ENCODE results near the gene ZNF521.

ZNF521 gene

DNA sequence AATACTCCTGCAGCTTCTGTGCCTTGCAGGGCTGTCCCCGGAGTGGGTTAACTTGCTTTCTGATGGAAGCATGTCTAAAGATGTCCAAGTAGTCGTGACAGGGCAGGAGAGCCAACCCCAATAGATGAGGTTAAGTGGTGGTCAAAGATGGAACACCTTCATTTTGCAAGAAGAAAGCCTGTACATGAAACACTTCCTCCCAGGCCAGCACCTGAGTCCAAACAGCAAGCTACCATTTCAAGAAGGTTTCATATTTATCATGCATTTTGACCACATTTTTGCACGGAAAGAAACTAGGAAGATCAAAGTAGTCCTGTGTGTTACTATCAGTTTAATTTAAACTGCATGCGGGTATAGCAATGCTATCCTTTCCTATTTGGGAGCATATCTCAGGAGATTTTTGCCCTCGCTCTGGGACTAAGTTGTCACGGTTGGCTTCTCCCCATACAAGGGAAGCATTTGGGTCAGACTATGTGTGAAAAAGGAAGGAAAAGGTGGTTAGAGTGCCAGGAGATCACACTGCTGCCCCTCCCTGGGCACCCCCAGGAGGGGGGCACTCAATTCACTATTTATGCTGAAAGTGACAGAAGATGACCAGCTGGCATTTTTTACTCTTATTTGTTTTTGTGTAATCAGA is 187.6 kb downstream of the ZNF521 start:
- no peak for DNase-seq

DNA sequence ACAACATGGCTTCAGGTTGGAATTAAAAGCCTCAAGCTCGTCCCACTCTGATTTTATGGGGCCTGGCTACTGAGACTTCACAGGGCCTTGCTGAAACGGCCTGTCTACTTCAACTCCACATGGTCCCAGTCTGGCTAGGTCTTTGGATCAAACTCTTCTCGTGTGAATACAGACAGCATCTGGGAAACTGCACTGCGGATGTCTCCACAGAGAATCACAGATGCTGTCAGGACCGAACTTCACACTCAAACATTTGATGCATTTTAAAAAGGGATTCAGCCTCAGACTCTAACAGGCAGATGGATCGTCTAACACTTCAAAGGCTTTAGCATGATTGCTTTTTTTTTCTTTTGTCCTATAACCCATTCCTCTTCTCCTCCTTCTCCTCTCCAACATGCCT is 198.5 kb downstream of the ZNF521 start:
- DNase-seq = no peak

DNA sequence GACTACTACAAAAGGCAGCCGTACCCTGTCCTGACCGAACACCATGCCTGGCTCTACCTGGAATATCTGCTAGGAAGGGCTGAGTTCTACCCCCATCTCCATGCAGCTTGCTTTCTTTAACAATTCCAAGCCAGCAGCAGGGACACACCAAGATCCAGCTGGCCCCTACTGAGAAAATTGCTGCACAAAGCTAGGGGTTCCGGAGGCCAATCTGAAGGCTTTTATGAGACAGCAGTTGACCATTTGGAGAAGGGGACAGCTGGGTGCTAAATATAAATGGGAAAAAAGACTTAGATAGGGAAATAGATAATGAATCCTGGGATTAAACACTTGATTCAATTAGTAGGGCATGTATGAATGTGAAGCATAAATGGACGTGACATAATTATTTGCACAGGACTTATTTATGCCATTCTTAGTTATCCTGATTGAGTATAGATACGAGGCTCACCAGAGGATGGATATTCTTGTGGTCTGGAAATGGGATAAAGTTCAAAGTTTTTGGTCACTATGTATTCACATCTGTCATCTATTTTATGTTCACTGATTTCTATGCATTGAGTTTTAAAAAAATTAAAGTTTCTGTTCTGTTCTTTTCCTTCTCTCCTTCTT is 204.0 kb downstream of the ZNF521 start:
- DNase-seq = no peak

DNA sequence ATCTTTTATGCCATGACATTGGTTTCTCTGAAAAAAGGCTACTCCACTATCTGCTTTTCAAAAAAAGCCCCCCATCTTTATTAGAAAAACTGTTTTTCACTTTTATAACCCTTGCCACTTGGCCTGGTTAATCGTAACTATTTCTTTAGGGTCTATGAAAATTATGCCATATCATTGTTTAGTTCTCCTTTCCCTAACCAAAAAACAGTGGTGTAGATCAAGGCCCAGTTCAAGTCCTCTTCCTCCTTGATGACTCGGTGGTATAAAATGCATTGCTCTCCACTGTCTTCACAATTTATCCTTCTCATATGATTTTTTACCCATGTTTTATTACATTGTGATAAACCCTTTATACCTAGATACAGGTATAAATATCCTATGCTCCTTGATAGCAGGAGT is 205.5 kb downstream of the ZNF521 start:
- no peak for DNase-seq

DNA sequence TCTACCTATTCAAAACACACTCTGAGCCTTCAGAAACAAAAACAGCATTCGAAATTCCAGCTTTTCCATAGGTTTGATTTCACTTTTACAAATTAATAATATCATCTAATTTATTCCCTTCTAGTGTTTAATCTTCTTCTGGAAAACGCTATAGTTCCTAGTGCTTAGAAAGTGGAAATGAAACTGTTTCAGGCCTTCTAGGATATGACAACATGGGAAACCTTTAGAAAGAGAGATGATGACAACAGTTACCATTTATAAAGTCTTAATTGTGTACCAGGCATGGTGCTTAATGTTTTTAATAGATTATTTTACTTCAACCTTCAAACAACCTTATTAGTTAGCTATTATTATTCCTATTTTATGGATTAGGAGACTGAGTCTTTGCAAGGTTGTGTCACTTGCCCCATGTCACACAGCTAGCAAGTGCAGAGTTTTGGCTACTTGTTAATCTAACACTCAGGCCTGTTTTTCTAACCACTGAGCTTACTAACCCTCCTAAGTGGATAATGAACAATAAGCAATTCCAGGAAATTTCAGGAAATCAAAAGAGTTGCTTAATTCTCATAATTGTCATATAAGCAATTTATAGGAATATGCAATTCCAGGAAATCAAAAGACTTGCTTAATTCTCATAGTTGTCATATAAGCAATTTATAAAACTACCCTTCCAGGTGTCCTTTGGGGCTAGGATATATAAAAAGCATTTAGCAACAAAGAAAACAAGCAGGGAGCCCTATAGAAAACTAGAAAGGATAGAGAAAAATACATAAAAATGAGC is 206.0 kb downstream of the ZNF521 start:
- DNase-seq = no peak

DNA sequence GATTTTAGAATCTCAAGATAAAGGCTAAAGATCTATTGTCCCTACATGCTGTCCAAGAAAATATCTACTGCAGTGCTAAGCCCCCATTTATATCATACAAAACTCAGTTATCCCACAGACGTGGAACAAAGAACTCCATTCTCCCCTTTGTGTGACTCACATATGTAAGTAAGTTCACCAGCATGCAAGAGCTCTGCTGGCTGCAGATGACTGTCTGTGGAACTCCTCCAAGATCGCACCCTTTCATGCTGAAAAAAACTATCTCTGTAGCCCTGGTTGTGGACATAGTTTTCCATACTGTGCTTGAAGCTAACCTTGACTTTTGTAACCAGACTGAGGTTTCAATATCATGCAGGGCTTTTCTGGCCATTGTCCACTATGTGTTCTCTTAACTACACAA is 207.1 kb downstream of the ZNF521 start:
- no peak for DNase-seq

DNA sequence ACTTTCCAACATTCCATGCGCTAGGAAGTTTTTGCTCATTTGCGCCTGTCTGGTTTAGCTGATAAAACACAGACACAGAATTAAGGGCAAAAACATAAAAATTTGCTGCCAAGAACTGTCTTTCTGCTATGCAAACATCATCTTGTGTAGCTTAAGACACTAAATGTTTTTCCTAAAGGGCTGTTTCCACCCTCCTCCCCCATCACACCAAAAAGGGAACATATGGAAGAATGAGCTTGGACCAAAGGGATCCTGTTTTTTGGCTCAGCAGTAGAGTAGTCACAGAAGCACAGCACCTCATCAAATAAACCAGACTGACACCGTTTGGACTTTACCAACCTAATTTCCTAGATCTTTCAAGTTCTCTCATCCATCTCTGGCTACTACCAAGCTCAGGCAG is 210.1 kb downstream of the ZNF521 start:
- no peak for DNase-seq

DNA sequence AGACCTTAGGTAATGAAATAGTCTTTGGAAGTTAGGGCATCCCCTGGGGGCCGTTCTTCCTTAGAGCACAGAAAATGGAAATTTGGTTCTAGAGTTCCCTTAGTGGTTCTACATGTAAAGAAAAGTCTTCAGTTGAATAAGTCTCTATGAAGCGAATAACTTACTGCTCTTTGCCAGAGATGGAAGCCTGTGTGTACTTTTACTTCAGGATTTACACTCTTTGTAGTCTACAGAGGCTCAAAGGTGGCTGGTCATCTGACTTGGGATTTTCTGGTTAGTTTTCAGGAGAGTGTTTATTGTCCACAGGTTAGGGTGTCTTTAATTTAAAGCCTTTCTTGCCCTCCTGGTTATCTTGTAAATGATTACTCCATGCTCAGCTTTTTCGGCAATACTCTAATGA is 210.6 kb downstream of the ZNF521 start:
- DNase-seq = no peak

DNA sequence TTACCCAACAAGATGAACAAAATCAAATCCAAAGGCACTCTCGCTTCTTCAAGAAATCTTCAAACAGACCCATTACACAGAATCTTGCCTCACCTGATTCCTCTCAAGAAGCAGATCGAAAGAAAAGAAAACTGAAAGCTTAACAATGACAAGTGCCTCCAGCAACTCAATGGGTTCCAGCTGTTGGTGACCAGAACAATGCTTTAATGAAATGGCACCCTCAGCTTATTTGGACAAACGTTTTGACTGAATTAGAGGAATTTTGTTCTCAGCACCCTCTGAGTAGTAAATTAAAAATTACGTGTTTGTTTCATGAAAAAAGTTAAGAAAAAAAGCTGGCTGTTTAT is 211.0 kb downstream of the ZNF521 start:
- DNase-seq = no peak

DNA sequence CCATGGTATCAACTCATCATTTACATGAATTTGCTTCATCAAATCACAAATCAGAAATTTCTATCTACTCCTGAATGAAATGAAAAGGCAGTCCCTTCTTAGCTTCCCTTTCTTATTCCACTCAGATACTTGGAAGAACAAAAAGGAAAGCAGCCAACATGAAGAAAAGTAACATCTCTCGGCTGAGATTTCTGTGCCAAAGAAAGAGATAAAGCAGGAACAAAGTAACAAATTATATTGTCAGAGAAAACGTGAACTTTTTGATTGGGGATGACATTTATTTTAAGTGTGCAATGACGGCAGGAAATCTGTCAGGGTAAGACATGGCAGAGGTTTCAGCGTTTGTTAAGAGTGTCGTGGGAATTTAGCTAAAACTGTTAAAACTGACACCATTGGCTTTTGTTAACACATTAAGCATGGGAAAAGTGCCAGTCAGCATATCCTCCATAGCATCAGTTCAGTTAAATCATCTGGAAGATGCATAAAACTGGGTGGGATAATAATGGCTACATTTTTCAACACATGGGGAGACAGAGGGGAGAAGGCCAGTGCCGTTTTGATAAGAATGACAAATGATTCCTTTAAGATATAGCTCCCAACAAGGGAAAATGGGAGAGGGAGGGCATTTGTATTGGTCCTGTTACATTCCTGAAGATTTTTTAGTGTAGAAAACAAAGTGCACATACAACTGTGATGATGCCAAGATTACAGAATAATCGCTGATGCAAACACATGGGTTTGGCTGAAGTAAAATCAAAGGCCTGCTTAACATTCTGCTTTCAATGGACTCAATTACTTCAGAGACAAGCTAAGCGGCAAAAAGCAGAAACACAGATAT is 211.6 kb downstream of the ZNF521 start:
- no peak for DNase-seq

DNA sequence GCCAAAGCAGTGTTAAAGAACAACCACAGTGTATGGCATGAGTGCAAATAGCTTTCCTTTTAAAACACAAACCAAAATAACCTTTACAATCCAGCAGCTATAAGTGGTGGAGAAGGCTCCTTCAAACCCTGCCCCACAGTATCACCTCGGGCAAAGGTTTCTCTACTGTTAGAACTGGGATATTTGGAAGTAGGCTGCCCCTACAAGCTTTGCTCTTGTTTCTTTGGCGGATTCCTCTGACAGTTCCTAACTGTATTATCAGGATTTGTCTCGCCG is 214.8 kb downstream of the ZNF521 start:
- DNase-seq = no peak

DNA sequence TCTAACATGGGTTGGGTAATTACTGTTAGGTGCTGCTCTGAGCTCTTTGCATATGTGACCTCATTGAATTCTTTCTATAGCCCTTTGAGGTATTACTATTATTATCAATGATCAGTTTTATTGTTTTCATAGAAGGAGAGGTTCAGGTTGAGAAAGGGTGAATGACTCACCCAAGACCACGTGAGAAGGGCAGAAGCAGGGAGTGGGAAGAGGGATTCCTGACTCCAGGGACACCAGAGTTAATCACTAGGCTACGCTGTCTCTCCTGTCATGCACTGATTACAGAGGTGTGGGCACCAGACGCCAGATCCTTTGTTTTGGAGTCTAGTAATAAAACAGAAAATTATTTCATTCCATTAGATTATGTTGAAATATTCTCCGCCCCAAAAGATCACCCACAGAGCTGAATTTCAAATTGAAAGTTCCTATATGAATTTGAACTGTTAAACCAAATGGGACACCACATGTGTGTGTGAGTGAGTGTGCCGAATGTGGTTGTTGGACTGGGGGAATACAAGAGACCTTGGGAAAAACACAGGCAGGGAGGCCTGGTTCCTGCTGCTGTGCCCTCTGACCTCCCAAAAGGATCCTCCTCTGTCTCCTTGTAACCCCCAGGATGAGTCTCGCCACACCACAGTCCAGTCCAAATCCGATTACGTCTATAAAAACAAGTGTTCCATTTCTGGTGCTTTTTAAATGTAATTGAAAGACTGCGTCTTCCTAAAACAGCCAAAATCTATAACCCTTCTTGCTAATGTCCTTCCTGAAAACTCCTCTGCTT is 215.4 kb downstream of the ZNF521 start:
- no peak for DNase-seq

DNA sequence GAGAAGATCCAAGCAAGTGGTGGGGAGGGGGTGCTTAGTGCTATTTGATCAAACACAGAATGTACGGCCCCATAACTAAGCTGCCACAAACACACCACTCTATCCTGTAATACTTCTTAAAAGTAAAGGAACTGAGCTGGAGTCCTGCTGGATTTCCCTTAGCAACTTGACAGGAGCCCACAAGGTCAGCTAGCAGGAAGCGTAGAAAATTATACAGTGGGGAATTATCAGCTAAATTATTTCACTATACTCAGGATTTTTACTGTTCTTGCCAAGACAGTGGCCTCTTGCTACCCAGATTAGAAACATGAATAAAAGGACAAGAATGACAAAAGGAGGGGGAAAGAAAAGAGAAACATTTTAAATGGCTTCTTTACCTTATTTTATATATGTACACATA is 217.1 kb downstream of the ZNF521 start:
- no peak for DNase-seq

DNA sequence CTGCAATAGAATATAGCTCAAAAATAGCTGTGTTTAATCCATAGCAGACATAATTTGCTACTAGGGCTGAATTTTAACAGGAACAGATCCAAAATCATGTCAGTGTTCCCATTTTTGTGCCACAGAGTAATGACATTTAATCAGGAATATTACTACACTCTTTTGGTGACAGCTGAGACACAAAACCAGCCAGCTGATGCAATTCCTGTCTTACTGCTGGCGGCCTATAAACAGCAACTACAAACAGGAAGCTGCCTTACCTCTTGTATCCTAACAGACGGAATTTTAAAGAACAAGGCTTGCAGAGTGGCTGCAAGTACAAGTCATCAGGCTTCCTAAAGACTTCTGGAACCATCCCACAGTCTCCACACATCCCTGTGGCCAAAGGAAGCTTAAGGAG is 218.1 kb downstream of the ZNF521 start:
- no peak for DNase-seq

DNA sequence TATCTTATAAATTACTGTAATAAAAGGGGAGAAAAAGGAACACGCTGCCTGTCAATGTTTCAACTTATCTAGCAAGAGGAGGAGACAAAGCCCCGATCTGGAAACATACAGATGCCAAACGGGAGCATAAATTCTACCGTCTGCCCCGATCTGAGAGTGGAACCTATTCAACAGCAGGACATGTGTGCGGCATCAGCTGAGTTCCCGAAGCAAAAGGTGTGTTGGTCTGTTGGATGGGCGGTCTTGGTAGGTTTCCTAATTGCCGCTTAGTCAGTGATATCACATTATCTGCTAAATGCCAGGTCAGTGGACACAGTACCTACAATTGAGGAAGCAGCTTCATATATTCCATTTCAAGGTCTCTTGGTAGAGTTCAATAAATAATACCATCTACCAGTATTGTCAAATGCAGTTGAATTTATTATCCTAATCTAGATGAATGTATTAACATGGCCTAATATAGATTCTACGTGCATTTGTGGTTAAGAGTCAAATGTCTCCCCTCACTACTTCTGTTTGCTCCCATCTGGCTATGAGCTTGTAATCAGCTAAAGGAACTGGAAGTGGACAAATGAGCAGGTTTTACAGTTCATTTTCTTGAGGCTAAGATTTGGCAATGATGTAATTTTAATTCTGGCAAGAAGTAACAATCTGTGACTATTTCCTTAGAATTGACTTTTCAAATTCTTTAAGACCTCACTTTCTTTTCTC is 219.0 kb downstream of the ZNF521 start:
- DNase-seq = no peak

DNA sequence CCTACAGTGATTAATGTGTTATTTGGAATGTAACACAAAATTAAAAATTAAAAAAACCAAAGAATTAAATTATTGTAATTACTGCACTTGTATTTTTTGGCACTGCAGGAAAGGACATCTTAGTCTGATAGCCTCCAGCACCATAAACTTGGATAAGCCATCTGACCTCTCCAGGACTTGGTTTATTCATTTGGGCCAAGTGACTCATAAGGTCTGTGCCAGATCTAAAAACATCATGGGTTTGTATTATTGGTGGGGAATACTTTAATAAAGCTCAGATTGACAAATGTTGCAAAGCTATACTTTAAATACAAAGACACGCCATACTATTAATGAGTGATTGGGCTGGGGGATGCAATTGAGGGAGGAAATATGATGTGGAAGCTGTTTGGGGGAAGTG is 225.2 kb downstream of the ZNF521 start:
- no peak for DNase-seq

DNA sequence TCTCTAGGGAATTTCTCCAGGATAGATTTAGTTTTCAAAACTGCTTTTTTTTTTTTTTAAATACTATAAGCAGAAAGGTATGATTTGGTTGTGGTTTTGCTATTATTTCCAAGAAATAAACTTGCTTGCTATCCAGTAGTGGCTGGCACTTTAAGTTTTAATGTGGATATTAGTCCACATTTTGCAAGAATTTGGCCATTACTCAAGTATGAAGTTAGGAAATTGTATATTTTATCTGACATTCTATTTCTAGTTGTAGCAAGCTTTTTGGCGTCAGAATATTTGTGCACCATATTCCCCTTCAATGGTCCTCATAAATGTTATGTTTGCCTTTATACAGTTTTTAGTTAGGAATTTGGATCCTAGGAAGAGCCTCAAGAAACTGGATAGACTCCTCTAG is 226.3 kb downstream of the ZNF521 start:
- DNase-seq = no peak

DNA sequence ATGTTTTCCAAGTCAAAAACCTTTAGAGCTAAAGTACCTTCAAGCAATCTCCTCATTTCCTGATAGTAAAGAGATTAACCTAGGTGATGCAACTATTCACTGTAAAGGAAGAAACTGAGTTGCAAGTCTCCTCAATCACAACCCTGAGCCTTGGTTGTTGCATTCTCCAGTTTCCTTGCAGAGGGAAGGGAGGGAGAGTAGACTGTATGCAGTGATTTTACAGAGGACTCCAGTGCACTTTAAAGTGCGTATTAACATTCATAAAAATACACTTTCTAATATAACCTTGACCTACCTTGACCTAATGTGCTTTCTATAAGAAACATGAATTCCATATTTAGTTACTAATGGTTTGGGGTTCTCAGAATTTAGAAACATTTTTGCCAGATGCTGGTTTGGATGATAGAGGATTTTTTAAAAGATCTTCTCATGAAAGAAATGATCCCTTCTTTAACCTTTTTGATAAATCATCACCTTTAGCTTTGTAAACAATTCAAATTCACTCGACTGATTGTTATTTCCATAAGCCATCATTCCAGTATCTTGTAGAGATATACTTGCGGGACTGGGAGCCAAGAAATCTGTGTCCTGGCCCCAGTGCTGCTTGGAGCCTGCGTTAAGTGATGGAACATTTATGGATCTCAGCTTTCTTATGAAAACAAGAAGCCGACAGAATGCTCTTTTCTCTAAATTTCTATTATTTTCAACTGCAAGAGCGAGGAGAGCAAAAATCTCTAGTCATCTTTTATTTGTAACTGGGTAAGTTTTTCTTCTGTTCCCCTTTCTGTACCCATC is 228.3 kb downstream of the ZNF521 start:
- no peak for DNase-seq

DNA sequence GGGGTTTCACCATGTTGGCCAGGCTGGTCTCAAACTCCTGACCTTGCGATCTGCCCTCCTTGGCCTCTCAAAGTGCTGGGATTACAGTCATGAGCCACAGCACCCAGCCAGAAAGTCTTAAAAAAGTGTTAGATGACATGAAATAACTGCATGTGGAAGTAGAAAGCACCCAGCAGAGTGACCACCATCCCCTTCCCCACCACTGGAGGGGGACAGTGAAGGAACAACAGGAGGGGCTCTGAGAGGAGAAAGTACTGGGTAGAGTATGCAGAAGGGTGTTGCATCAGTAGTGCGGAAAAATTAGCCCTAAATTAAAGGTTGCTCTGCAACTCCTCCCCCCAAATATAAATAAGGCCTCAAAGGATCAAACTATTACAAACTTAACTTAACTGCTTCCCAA is 230.5 kb downstream of the ZNF521 start:
- DNase-seq = no peak

DNA sequence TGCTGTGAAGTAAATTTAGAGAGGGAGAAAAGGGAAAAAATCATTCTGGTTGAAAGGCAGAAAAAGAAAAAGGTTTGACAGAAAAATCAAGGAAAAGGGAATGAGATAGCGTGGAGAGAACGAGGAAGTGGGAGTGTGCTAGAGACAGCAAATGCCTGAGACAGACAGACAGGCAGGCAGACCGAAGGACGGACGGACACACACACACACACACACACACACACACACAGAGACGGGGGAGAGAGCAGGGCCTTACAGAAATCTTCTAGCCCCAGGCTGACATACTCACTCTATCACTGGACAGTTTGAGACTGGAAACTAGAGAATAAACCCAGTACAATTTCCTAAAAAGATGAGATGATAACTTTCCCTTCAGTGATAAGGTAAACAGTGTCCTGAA is 238.4 kb downstream of the ZNF521 start:
- DNase-seq = no peak

DNA sequence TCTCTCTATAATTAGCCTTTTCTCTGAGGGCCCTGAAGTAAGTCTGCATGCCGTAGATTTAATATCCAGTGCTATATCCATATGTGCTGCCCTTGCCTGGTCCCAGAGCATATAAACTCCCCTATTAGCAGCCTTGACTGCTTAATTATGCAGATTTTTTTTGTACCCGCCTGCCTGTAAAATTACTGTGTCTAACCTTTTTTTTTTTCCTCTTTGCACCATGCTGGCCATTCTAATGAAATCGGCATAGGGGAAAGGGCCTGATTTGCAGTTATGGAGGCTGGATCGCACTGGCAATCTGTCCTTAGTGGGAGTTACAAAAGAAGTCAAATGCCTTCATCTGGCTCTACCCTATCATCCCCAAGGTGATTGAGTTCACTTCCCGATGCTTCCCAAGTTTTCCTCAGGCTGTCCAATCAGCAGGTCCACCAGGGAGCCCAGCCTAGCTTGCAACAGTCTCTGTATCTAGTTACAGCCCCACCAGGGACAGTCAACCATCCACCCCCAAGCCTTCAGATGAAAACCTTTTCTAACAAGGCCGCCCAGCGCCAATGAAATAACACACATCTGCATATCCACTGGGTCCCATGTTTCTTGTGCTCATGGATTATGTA is 239.0 kb downstream of the ZNF521 start:
- DNase-seq = no peak
